HG02870 (cell line): ENCODE measurements around the gene R3HCC1L.
"Not testable (repeated sequence)": the region's sequence is repeated elsewhere in the genome, so short reads cannot be mapped to it uniquely, and the experiment has no call there.

Source experiments
- ATAC-seq: cut with Tn5 transposase; IDR thresholded peaks from one replicate; pipeline ENCODE4 v1.9.1; 2021; ENCODE audit warnings: mild to moderate bottlenecking, moderate library complexity; ENCODE audit not compliant: unreplicated experiment

R3HCC1L gene

DNA sequence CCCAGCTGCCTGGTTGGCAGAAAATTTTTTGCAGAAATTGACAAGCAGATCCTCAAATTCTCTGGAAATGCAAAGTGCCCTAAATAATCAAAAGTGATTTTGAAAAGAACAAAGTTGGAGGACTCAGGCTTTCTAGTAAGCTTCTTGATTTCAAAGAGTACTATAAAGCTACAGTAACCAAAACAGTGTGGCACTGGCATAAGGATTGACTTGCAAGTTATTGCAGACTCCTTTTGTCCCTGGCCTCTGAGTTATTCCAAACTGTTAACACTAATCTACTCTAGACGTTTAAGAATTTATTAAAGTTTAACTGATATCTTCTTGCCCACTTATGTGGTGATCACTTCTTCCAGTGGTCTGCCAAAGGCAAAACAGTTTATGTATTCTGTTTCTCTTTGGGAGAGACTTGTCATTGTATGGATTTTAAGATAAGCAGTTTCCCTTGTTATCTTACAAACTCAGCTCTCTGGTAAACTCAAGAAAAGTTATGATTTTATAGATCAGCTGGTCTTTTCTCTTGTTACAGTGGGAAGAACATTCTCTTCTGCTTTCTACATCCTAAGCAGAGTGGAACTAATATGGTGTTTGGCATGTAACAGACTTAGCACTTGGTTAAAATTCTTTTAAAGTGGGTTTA lies 92.2 kb downstream of the R3HCC1L start:
- ATAC-seq = no peak

GRCh38 chr10:98227713-98228112 lies 93.3 kb downstream of the R3HCC1L start:
- ATAC-seq = not testable (repeated sequence)

GRCh38 chr10:98228266-98228665 lies 93.8 kb downstream of the R3HCC1L start:
- not testable (repeated sequence) for ATAC-seq

DNA sequence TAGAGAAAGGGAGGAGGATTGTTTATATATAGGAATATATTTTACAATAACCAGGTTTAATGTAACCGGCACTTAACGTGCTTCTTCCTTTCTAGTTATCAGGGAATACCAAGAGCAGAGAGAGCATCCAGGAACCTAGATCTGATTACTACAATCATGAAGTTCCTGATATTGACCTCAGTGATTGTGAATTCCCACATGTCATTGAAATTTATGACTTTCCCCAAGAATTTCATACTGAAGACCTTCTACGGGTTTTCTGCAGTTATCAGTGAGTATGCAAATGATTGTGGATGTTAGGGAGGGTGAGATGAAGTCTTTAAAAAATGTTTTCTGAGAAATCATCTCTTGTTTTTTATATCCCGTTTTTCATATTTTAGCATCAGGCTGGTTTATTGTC lies 97.0 kb downstream of the R3HCC1L start:
- ATAC-seq = no peak

DNA sequence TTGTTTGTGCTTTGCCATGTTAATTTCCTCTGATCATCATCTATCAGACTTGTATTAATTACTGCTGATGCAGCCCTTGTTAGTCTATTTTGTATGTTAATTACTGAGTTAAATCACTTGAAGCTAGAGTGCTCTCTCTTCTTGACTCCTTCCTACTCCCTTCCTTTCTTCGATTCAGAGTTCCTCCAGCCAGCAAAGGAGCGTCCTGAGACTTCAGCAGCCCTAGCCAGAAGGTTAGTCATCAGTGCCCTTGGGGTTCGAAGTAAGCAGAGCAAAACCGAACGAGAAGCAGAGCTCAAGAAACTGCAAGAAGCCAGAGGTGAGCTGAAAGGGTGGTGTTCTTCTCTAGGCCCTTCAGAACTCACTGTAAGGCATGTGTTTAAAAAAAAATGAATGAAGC lies 101.4 kb downstream of the R3HCC1L start:
- ATAC-seq = no peak

DNA sequence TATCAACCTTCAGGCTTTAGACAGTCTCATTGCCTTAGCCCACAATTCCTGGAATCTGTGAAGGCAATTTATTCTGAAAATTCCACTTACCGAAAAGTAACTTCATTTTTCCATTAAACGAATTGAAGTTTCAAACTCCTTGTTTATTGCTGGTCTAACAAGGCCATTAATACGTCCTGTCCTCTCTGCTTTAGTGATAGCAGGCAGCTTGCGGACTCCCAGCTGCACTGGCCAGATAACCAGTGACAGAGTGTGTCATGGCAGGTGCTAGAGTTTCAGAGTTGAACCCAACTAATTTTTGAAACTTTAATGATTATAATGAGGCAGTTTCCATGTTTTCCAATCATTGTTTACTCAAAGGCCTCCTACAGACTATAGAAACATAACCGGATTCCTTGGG lies 102.4 kb downstream of the R3HCC1L start:
- no peak for ATAC-seq

- no peak for ATAC-seq
Observed at GRCh38 chr10:98238391-98238790, 103.9 kb downstream of the R3HCC1L start.

DNA sequence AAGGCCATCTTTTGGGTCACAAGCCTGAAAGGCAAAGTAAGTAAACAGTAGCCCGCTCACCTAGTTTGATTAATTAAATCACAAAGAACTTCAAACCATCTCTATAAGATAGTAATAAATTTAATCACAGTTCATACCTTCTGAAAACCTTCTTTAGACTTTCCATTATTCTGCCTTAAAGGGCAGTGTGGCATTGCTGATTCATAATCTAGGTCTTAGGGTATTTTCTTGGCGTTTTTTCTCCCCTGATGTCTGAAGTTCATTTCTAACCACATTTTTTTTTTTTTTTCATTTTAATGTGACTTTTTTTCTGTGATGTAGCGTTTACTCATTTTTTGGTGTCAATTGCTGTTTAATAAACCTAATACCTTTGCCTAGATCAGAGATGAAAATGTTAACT lies 106.1 kb downstream of the R3HCC1L start:
- ATAC-seq = no peak

DNA sequence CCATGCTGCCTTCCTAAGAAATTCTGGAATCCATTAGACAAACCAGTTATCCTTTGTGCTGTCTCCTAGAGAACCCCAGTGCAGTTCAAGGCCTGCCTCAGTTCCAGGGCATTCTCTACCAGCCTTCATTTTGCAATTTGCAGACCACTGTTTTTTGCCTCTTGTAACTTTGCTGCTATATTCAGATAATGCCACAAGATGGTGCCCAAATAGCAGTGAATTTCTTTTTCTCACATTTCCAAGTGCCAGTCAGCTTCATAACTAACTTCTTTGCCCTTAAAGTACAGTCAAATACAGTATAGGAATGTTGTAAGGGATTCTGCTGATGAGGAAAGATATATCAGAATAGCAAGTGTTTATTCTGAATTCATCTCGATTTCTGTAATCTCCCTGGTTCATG lies 108.4 kb downstream of the R3HCC1L start:
- no peak for ATAC-seq

DNA sequence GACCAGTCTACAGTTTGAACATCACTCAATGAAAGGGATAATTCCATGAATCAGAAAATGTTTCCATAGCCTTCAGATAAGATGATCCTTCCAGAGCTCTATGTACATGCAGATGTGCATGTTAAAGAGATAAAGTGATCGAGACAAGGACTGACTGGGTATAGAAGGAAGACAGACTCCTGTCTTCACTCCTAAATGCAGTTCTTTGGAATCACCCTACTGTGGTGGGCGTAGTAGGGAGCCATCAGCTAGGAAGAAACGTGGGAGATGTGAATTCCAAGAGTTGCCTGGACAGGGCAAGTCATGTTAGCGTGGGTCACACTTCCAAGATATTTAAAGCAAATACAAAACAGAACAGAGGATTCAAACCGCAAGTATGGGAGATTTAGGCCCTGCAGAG lies 109.7 kb downstream of the R3HCC1L start:
- no peak for ATAC-seq

GRCh38 chr10:98244586-98244985 lies 110.1 kb downstream of the R3HCC1L start:
- ATAC-seq = no peak

DNA sequence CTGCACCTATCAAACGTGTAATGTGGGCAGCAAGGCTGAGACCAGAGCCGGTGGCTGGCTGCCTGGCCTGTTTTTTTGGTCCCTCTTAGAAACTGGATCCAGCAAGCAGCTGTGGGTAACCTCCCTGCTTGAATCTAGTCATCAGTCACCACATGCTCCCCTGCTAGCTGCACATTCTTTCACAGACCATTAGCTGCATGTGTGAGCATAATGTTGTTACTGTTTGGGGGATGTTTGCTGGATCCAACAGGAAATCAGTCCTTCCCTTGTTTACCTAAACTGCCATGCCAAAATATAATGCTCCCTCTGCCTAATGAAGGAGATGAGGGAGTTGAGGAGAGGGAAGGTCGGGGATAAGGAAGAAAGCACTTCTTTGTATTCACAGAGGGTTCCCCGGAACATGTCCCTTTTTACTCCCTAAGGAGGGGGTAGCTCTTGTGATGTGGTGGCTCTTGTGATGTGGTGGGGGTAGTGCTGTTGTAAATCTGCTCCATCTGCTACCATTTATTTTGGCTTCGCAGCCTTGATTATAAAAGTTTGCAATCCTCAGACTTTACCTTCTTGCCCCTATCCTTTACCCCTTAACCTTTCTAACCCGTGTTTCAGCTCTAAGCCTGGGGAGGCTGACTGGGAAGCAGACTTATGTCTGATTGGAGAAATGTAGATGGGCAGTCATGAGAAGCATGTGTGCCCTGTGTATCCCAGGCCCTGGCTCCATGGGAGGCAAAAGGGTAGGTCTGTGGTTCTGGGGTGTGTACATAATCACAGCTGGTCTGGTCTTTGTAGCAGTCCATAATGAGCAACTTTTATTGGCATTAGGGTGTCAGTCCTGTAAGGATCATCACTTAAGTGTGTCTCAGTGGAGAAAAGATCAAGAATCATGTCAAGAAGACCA lies 112.7 kb downstream of the R3HCC1L start:
- ATAC-seq = no peak

GRCh38 chr10:98248018-98248417 lies 113.6 kb downstream of the R3HCC1L start:
- no peak for ATAC-seq

DNA sequence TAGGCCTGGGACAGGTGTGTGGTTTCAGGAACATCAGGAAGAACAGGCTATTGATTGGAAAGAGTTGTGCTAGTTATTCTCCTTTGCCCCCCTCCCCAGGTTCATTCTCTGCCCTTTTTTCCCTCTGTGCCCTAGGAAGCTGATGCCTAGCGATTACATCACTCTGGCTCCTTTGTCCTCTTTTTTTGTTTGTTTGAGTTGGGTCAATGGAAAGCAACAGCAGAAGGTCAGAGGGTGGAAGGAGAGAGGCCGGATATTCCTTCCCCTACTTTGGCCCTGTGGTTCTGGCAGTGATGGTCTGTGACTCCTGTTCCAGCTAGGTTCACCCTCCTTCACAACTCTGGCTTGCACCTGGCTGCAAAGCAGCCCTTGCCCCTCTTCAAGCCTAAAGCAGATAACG lies 114.7 kb downstream of the R3HCC1L start:
- ATAC-seq = no peak

DNA sequence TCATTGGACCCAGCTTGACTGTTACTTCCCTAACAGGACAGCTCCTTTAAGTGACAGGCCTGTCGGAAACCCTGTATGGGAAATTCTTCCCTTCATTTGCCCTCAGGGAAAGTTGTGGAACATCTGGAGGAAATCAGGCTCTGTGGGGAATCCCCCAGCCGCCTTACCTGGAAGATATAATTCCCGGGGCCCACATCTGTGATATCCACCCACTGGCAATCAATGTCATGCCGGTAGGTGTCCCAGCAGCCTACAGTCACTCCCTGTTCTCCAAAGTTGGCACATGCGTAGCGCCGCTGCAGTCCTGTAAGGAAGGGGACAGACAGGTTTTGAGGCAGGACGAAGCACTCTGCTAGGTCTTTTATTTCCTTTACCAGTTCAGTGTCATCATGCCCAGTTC lies 116.9 kb downstream of the R3HCC1L start:
- ATAC-seq = no peak

GRCh38 chr10:98252464-98252863 lies 118.0 kb downstream of the R3HCC1L start:
- ATAC-seq = no peak

DNA sequence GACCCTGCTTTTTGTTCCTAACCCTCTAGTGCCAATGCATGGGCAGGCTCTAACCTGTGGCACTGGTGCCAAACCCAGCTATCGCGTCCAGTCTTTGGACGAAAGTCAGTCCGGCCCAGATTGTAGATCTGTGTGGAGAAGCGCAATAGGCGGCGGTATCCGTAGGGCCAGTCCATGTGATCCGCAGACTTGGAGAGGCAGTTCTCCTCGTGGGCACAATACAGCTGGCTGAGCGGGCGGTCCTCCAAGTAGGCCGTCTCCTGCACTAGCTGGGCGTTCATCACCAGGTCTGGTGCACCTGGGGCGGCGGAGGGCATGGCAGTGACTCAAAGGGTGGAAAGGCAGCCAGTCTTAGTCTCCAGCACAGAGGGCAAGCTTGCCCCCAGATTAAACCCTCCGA lies 119.0 kb downstream of the R3HCC1L start:
- no peak for ATAC-seq

GRCh38 chr10:98254234-98254974 lies 119.9 kb downstream of the R3HCC1L start:
- no peak for ATAC-seq

DNA sequence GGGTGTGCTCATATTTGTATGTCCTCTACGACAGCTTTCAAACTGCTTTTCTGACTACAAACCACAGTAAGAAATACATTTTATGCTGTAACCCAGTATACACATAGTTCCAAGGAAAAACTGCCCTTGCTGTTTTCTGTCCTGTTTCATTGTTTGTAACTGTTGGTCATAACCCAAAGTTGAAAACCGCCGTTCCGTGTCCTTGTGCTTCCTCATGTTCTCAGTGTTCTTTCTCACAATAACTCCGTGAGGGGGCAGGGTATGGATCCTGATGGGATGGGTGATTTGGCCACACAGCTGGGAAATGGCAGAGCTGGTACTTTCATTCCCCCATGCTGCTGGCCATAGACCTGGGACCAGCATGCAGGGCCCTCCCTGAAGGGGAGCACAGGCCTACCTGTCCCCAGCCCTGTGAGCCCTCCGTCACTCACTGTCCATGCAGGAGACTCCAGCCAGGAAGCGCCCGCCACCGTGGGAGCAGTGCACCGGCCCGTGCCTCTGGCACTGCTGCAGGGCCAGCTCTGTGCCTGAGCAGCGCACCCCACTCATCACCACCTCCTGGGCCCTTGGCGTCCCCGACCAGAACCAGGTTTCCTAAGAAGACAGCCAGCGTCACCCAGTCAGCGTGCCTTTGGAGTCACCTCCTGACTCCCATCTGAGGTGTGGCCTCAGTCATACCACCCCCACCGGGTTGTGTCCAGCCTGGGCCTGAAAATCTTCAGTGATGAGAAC lies 120.9 kb downstream of the R3HCC1L start:
- no peak for ATAC-seq

GRCh38 chr10:98256692-98257091 lies 122.2 kb downstream of the R3HCC1L start:
- ATAC-seq = no peak

- no peak for ATAC-seq
Observed at GRCh38 chr10:98257198-98257597, 122.7 kb downstream of the R3HCC1L start.
